ENCODE measurements around the gene CLDN16. TPM values are rescaled to one million over a fixed set of nuclear protein-coding genes. Genes with fewer than 3 reads are reported as not detected.

Gene CLDN16
- total and polyA plus RNA-seq, 2 of the 4 experiments (the other 2 are of a cell fraction): under 0.01 to 0.09 TPM

GRCh38 chr3:190345027-190345821 lies 42.7 kb upstream of the CLDN16 start:
- Histone ChIP-seq H2AK9ac (replicated peaks; ENCODE audit: low read depth, low read length, poor library complexity) (peak overlapping the region; percentile 86), H3K23ac (ENCODE audit: low read depth, low read length) (peak overlapping the region; percentile 98), H2BK15ac (ENCODE audit: low read depth, low read length) (peak overlapping the region; percentile 77), H3K9me1 (ENCODE audit: insufficient read depth, low read length) (peaks cover 6% of the 10 kb centered on the region; the same call in 1 of the 2 replicates), H3K9ac (ENCODE audit: low read depth, low read length) (peak overlapping the region; percentile 73), H2BK5ac (ENCODE audit: low read depth, low read length, poor library complexity, severe bottlenecking) (peak overlapping the region; percentile 99), H3K79me1 (ENCODE audit: low read depth in 1 of 2, low read length in 2 of 2) (no peaks in the 10 kb centered on the region), H3K18ac (ENCODE audit: low read depth, low read length) (peak overlapping the region; percentile 100), H3K36me3 (ENCODE audit: control insufficient read depth, insufficient read depth, low read length) (no peaks in the 10 kb centered on the region), H3K4me1 (ENCODE audit: control insufficient read depth, insufficient read depth, low read length) (peaks cover 12% of the 10 kb centered on the region), H4K91ac (ENCODE audit: insufficient read depth, low read depth, low read length) (peak overlapping the region; percentile 80), H2AK5ac (ENCODE audit: low read depth, low read length) (peak overlapping the region; percentile 66), H3K56ac (ENCODE audit: extremely low read depth, insufficient read depth, low read length) (peak overlapping the region; percentile 87), H4K20me1 (ENCODE audit: insufficient read depth, low read length) (no peaks in the 10 kb centered on the region), H2BK20ac (ENCODE audit: low read depth, low read length) (peak overlapping the region; percentile 98), H4K8ac (ENCODE audit: low read depth in 2 of 2, low read length in 2 of 2) (peak overlapping the region; percentile 96 to 98), H2BK120ac (ENCODE audit: low read depth, low read length) (peak overlapping the region; percentile 99), H2AFZ (replicated peaks; ENCODE audit: low read length, poor library complexity) (peak overlapping the region; percentile 79), H3K4me3 (ENCODE audit: insufficient read depth, low read depth, low read length) (peak overlapping the region; percentile 27; the same call in 1 of the 2 replicates), H3K27me3 (ENCODE audit: control insufficient read depth, insufficient read depth, low read length) (no peaks in the 10 kb centered on the region), H3K14ac (replicated peaks; ENCODE audit: low read depth, low read length) (peak overlapping the region; percentile 99), H3K9me3 (ENCODE audit: control insufficient read depth, insufficient read depth, low read length) (peaks cover 2% of the 10 kb centered on the region; the same call in 1 of the 2 replicates), H4K5ac (ENCODE audit: low read depth, low read length) (peak overlapping the region; percentile 100), H3K4me2 (ENCODE audit: low read depth, low read length) (peak overlapping the region; percentile 95), H3K27ac (ENCODE audit: insufficient read depth, low read length) (peak overlapping the region; percentile 88), H3K4ac (ENCODE audit: low read depth, low read length) (peak overlapping the region; percentile 98)
- dilution Hi-C loops (cut with HindIII; ENCODE audit: low sequenced_read_pairs, unreplicated experiment) (no loop called here), in situ Hi-C loops (cut with MboI; ENCODE audit: low sequenced_read_pairs) (no loop called here), intact Hi-C loops (cut with micrococcal nuclease) (no loop called here)
- ChIA-PET POLR2A (ENCODE audit: unreplicated experiment) (no interaction called here), CTCF (interaction anchor here (0.7 to 1.1 kb wide), 2 partner anchors 224 to 384 kb away, joined by 3 read pairs; no protein-coding TSS in a partner anchor)
- DNase-seq (peak; percentile 97), ATAC-seq (ENCODE audit: low read depth) (peak; percentile 95)
- WGBS, 2 experiments (ENCODE audit: extremely low coverage in 2 of 2, insufficient read length in 1 of 2): no CpG with 5 or more reads among the region's 4 CpGs
- BruUV-seq (replicated peaks): no TSS peak
- TF ChIP-seq FOS (IDR thresholded peaks at IDR 0.05; ENCODE audit: low read depth, low read length): peak; percentile 58; the same call in 1 of the 2 replicates
- TF ChIP-seq USF2 (IDR thresholded peaks at IDR 0.05; ENCODE audit: low read depth, low read length): no peak
- TF ChIP-seq CEBPB (IDR thresholded peaks at IDR 0.05; ENCODE audit: low read depth, low read length): peak; percentile 97
- TF ChIP-seq CHD1 (IDR thresholded peaks at IDR 0.05; ENCODE audit: low read depth, low read length): 0 out of 2 replicates have a peak, but pooled peaks have one; percentile 51
- TF ChIP-seq NFE2L2 (IDR thresholded peaks at IDR 0.05; ENCODE audit: low read depth, low read length): no peak
- peak; percentile 49; the same call in 1 of the 2 replicates for TF ChIP-seq MAZ (IDR thresholded peaks at IDR 0.05; ENCODE audit: borderline replicate concordance, low read depth, low read length)
- no peak for TF ChIP-seq MAFK (IDR thresholded peaks at IDR 0.05; ENCODE audit: low read depth, low read length)
- TF ChIP-seq, protein P1, sequence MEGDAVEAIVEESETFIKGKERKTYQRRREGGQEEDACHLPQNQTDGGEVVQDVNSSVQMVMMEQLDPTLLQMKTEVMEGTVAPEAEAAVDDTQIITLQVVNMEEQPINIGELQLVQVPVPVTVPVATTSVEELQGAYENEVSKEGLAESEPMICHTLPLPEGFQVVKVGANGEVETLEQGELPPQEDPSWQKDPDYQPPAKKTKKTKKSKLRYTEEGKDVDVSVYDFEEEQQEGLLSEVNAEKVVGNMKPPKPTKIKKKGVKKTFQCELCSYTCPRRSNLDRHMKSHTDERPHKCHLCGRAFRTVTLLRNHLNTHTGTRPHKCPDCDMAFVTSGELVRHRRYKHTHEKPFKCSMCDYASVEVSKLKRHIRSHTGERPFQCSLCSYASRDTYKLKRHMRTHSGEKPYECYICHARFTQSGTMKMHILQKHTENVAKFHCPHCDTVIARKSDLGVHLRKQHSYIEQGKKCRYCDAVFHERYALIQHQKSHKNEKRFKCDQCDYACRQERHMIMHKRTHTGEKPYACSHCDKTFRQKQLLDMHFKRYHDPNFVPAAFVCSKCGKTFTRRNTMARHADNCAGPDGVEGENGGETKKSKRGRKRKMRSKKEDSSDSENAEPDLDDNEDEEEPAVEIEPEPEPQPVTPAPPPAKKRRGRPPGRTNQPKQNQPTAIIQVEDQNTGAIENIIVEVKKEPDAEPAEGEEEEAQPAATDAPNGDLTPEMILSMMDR (conservative IDR thresholded peaks at IDR 0.05; ENCODE audit: low read depth, low read length): no peak
- no peak for TF ChIP-seq BHLHE40 (IDR thresholded peaks at IDR 0.05; ENCODE audit: low read depth, low read length)
- peak; percentile 55 for TF ChIP-seq RCOR1 (IDR thresholded peaks at IDR 0.05; ENCODE audit: insufficient replicate concordance, low read length)
- no peak for TF ChIP-seq SMC3 (IDR thresholded peaks at IDR 0.05; ENCODE audit: low read depth, low read length)
- TF ChIP-seq RFX5 (IDR thresholded peaks at IDR 0.05; ENCODE audit: low read depth, low read length): no peak
- TF ChIP-seq MXI1 (IDR thresholded peaks at IDR 0.05; ENCODE audit: borderline replicate concordance, low read depth, low read length): no peak
- TF ChIP-seq POLR2A (IDR thresholded peaks at IDR 0.05; ENCODE audit: low read depth, low read length): peak; percentile 60; the same call in 1 of the 2 replicates
